Lower leg skin (tissue), 3 donors: ENCODE measurements around the gene LDOC1.

Source experiments
- CTCF ChIP-seq, 3 donors: fragments of 450-650 bp; IDR thresholded peaks; one replicate each; pipeline ENCODE4 v1.5.1; 2016; ENCODE audit warnings: antibody characterized with exemption in 3 of 3, mild to moderate bottlenecking in 3 of 3, moderate library complexity in 2 of 3
- POLR2A ChIP-seq, 2 donors: fragments of 450-650 bp; IDR thresholded peaks; one replicate each; pipeline ENCODE4 v1.6.1; 2016 to 2017; ENCODE audit warnings: antibody characterized with exemption in 2 of 2, mild to moderate bottlenecking in 1 of 2, moderate library complexity in 1 of 2

- no peak for TF ChIP-seq CTCF (IDR thresholded peaks at IDR 0.05)
- no peak for TF ChIP-seq POLR2A (IDR thresholded peaks at IDR 0.05)
Measured at GRCh38 chrX:141185366-141185765, 8.4 kb upstream of the LDOC1 start.
